Neural cell (in vitro differentiated cells): ENCODE data around the gene TMIGD1.

Experiments
- EP300 ChIP-seq: fragments of 450-650 bp; conservative IDR thresholded peaks from 2 replicates; pipeline ENCODE4 v1.6.1; 2014; ENCODE audit warnings: antibody characterized with exemption, mild to moderate bottlenecking, moderate library complexity; ENCODE audit not compliant: poor library complexity, severe bottlenecking
- TF ChIP-seq, protein P1 (sequence below): fragments of 450-650 bp; IDR thresholded peaks from 2 replicates; pipeline ENCODE4 v1.5.1; 2014; ENCODE audit warnings: antibody characterized with exemption, mild to moderate bottlenecking, moderate library complexity; ENCODE audit not compliant: poor library complexity, severe bottlenecking

DNA sequence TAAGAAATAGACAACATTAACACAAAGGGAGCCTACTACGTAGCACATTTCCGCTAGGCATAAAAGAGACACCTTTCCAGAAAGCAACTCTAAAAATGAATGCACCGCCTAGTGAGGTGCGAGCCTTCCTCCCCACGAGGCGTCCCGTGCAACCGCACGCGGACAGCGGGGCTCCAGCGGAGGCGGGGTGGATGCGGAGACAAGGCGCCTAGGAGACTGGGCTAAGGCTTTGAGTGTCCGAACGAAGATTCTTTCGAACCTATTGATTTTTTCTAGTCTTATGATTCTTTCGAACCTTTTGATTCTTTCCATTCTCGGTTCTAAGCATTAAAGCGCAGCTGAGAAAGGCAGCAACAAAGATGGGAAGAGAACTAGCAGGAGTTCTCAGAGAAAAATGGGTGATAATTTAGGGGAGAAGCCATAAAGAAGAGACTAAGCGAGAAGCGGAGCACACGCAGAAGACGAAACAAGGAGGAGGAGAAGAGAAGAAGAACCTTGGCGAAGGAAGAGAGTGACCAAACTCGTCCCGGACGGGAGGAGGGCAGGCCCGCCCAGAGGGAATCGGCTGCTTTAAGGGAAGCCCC, 44.5 kb upstream of the TMIGD1 start:
- TF ChIP-seq, protein P1, sequence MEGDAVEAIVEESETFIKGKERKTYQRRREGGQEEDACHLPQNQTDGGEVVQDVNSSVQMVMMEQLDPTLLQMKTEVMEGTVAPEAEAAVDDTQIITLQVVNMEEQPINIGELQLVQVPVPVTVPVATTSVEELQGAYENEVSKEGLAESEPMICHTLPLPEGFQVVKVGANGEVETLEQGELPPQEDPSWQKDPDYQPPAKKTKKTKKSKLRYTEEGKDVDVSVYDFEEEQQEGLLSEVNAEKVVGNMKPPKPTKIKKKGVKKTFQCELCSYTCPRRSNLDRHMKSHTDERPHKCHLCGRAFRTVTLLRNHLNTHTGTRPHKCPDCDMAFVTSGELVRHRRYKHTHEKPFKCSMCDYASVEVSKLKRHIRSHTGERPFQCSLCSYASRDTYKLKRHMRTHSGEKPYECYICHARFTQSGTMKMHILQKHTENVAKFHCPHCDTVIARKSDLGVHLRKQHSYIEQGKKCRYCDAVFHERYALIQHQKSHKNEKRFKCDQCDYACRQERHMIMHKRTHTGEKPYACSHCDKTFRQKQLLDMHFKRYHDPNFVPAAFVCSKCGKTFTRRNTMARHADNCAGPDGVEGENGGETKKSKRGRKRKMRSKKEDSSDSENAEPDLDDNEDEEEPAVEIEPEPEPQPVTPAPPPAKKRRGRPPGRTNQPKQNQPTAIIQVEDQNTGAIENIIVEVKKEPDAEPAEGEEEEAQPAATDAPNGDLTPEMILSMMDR, result no peak
- TF ChIP-seq EP300, result no peak
